ENCODE results near the gene UTP25. TPM values are rescaled to one million over a fixed set of nuclear protein-coding genes. Genes with fewer than 3 reads are reported as not detected.
A peak's percentile ranks its signal among the peaks of the same experiment; 100 is the strongest.

The UTP25 gene
- total RNA-seq, 2 donors from 2014 or later, result 4.3 to 6.0 TPM

GRCh38 chr1:209875515-209875914 is 47.7 kb downstream of the UTP25 start:
- no peak overlapping the region for H3K27ac Mint-ChIP-seq
- H3K4me3 ChIP-seq (ENCODE audit: low read length), result no peak overlapping the region

DNA sequence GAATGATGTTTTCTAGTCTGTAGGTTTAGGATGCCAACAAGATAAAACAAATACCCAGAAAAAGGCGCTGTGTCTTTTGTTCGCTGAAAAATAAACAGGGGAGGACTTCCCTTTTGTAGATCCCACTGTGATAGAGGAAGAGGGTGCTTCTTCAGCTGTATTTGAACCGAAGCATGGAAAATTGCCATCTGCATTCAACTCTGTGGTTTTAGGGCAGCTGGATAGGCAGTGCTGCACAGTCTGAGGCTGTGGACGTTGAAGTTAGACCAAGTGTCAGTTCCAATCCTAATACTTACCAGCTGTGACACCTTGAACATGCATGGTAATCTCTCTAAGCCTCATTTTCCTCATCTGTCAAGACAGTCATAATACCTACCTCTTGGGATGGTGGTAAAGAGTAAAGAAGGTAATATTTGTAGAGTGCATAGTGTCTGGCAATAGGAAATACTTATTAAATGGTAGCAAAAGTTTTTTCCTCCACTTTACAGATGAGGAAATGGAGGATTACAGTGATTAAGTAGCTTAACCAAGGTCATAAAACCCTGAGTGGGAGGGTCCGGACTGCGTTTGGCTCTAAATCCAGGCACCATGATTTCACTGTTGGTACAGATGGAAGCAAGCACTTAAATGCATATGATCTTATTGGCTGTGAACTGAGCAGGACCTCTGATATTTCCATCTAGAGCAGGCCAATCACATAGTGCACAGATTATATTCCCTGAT is 48.5 kb downstream of the UTP25 start:
- H3K27ac ChIP-seq (ENCODE audit: low read depth, low read length), result no peak overlapping the region
- H3K9me3 ChIP-seq (ENCODE audit: control insufficient read depth, low read length), result no peaks in the 10 kb centered on the region
- Mint-ChIP-seq H3K27ac (no peak overlapping the region), H3K27me3 (ENCODE audit: insufficient read depth) (peaks cover 10% of the 10 kb centered on the region), H3K4me1 (peaks cover 4% of the 10 kb centered on the region), H3K4me3 (no peak overlapping the region), H3K36me3 (ENCODE audit: low read depth) (no peaks in the 10 kb centered on the region), H3K9me3 (no peaks in the 10 kb centered on the region)
- WGBS, 2 experiments (ENCODE audit: insufficient coverage in 1 of 2, insufficient read length in 1 of 2), result 93 to 94% methylated on average over 5 to 6 of the region's 6 CpGs
- no peak overlapping the region for H3K4me3 ChIP-seq (ENCODE audit: low read length)
- DNase-seq, result no peak
- H3K36me3 ChIP-seq (ENCODE audit: control insufficient read depth, insufficient read depth, low read length), result no peaks in the 10 kb centered on the region
- H3K9ac ChIP-seq (ENCODE audit: extremely low read depth, low read length, poor library complexity, severe bottlenecking), result no peak overlapping the region
- no peak for TF ChIP-seq CTCF (conservative IDR thresholded peaks at IDR 0.05)
- no peaks in the 10 kb centered on the region for H3K4me1 ChIP-seq (ENCODE audit: control insufficient read depth, insufficient read depth, low read length)
- H3K27me3 ChIP-seq (ENCODE audit: control insufficient read depth, insufficient read depth, low read length, poor library complexity, severe bottlenecking), result no peaks in the 10 kb centered on the region

More at GRCh38 chr1:209875515-209875914, 47.7 kb downstream of the UTP25 start:
- Mint-ChIP-seq H3K4me1 (peaks cover 8% of the 10 kb centered on the region), H3K27me3 (ENCODE audit: insufficient read depth) (peaks cover 4% of the 10 kb centered on the region), H3K4me3 (no peak overlapping the region), H3K36me3 (ENCODE audit: low read depth) (no peaks in the 10 kb centered on the region), H3K9me3 (no peaks in the 10 kb centered on the region)
- DNase-seq, result peak; percentile 71
- Histone ChIP-seq H3K9me3 (ENCODE audit: control insufficient read depth, low read length) (no peaks in the 10 kb centered on the region), H3K4me1 (ENCODE audit: control insufficient read depth, insufficient read depth, low read length) (no peaks in the 10 kb centered on the region), H3K36me3 (ENCODE audit: control insufficient read depth, insufficient read depth, low read length) (no peaks in the 10 kb centered on the region), H3K27ac (ENCODE audit: low read depth, low read length) (no peak overlapping the region), H3K9ac (ENCODE audit: extremely low read depth, low read length, poor library complexity, severe bottlenecking) (no peak overlapping the region), H3K27me3 (ENCODE audit: control insufficient read depth, insufficient read depth, low read length, poor library complexity, severe bottlenecking) (no peaks in the 10 kb centered on the region)
- TF ChIP-seq CTCF (conservative IDR thresholded peaks at IDR 0.05), result peak; percentile 70
- WGBS, 2 experiments (ENCODE audit: insufficient coverage in 1 of 2, insufficient read length in 1 of 2), result 63 to 64% methylated on average over 4 to 7 of the region's 7 CpGs

DNA sequence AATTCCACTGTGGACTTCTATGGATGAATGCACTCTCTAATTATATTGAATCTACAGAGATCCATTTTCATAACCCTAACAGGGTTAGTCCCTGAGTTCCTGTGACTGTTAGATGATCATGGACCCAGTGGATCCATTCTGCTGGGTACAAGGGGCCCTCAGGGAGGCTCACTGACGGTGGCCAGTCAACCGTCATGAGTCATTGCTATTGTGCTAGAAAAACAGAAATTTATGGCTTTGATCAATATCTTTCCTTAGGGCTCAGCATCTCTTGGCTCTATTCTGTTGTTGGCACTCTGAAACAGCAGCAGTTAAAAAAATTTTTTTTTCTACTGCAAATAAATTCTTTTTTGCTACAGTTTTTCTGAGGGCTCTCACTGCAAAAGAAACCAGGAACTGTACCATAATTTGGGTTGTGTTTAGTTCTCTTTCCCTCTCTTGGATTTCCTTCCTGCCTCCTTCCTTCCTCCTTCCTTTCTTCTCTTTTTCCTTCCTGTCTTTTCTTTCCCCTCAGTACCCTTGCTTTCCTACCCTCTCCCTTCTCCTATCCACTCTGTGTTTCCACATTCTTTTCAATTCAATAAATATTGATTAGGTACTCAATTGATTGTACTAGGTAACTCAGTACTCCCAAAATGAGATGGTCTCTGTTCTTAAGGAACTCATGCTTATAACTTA is 49.5 kb downstream of the UTP25 start:
- WGBS, 2 experiments (ENCODE audit: insufficient coverage in 1 of 2, insufficient read length in 1 of 2), result 96 to 100% methylated on average over 2 of the region's 2 CpGs
- H3K9me3 Mint-ChIP-seq, result no peaks in the 10 kb centered on the region
- no peak for DNase-seq
- H3K4me3 Mint-ChIP-seq, result no peak overlapping the region
- H3K9ac ChIP-seq (ENCODE audit: extremely low read depth, low read length, poor library complexity, severe bottlenecking), result no peak overlapping the region
- peaks cover 3% of the 10 kb centered on the region for H3K4me1 Mint-ChIP-seq
- H3K4me3 ChIP-seq (ENCODE audit: low read length), result no peak overlapping the region
- no peaks in the 10 kb centered on the region for H3K4me1 ChIP-seq (ENCODE audit: control insufficient read depth, insufficient read depth, low read length)
- TF ChIP-seq CTCF (conservative IDR thresholded peaks at IDR 0.05), result no peak
- no peaks in the 10 kb centered on the region for H3K36me3 ChIP-seq (ENCODE audit: control insufficient read depth, insufficient read depth, low read length)
- no peaks in the 10 kb centered on the region for H3K9me3 ChIP-seq (ENCODE audit: control insufficient read depth, low read length)
- no peak overlapping the region for H3K27ac Mint-ChIP-seq
- no peak overlapping the region for H3K27ac ChIP-seq (ENCODE audit: low read depth, low read length)
- peaks cover 12% of the 10 kb centered on the region for H3K27me3 Mint-ChIP-seq (ENCODE audit: insufficient read depth)
- H3K27me3 ChIP-seq (ENCODE audit: control insufficient read depth, insufficient read depth, low read length, poor library complexity, severe bottlenecking), result no peaks in the 10 kb centered on the region
- no peaks in the 10 kb centered on the region for H3K36me3 Mint-ChIP-seq (ENCODE audit: low read depth)

Data from endodermal cell (in vitro differentiated cells).